ENCODE measurements around the gene SERPINA5.

The SERPINA5 gene

GRCh38 chr14:94542811-94543440 lies 38.3 kb upstream of the SERPINA5 start:
- TF ChIP-seq TCF12 (IDR thresholded peaks at IDR 0.05; ENCODE audit: low read depth): no peak
- no peak for TF ChIP-seq MAX (IDR thresholded peaks at IDR 0.05)
- TF ChIP-seq TAF1 (IDR thresholded peaks at IDR 0.05; ENCODE audit: low read depth): no peak
- no peak for TF ChIP-seq YY1 (IDR thresholded peaks at IDR 0.05; ENCODE audit: low read depth)
- no peak for TF ChIP-seq CEBPB (IDR thresholded peaks at IDR 0.05)
- no peak for TF ChIP-seq CREB1 (IDR thresholded peaks at IDR 0.05; ENCODE audit: low read depth)
- no peak for TF ChIP-seq ZBTB7A (IDR thresholded peaks at IDR 0.05; ENCODE audit: low read depth)
- TF ChIP-seq EGR1 (IDR thresholded peaks at IDR 0.05): no peak
- TF ChIP-seq, protein P1, sequence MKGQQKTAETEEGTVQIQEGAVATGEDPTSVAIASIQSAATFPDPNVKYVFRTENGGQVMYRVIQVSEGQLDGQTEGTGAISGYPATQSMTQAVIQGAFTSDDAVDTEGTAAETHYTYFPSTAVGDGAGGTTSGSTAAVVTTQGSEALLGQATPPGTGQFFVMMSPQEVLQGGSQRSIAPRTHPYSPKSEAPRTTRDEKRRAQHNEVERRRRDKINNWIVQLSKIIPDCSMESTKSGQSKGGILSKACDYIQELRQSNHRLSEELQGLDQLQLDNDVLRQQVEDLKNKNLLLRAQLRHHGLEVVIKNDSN (IDR thresholded peaks at IDR 0.05): no peak
- no peak for TF ChIP-seq NFIC (IDR thresholded peaks at IDR 0.05)
- TF ChIP-seq RAD21 (IDR thresholded peaks at IDR 0.05; ENCODE audit: low read depth): no peak

GRCh38 chr14:94543449-94544124 lies 37.6 kb upstream of the SERPINA5 start:
- TF ChIP-seq MAX (IDR thresholded peaks at IDR 0.05) (no peak), NFIC (IDR thresholded peaks at IDR 0.05) (no peak), CEBPB (IDR thresholded peaks at IDR 0.05) (no peak), FOXM1 (IDR thresholded peaks at IDR 0.05; ENCODE audit: borderline replicate concordance, low read depth) (no peak), TEAD4 (IDR thresholded peaks at IDR 0.05) (no peak), TAF1 (IDR thresholded peaks at IDR 0.05; ENCODE audit: low read depth) (no peak), YY1 (IDR thresholded peaks at IDR 0.05; ENCODE audit: low read depth) (no peak), EGR1 (IDR thresholded peaks at IDR 0.05) (no peak)
- TF ChIP-seq, protein P1 (IDR thresholded peaks at IDR 0.05): no peak

DNA sequence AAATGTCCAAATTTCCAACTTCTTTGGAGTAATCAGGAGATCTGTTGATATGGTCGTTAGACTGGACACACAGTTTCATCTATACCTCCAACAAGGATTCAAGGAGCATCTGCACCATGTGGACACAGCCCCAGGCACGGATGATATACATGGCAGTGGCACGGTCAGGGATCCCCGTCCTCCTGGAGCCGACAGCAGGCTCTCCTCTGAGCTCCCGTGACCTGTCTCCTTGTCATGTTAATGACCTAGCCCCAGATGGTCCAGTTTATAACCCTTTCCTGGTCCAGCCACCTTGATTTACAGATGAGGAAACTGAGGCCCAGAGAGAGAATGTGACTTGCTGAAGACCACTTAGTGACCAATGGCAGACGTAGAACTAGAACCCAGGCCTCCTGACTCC lies 36.5 kb upstream of the SERPINA5 start:
- no peak for TF ChIP-seq FOXM1 (IDR thresholded peaks at IDR 0.05; ENCODE audit: borderline replicate concordance, low read depth)
- TF ChIP-seq, protein P1 (IDR thresholded peaks at IDR 0.05): no peak
- no peak for TF ChIP-seq CREB1 (IDR thresholded peaks at IDR 0.05; ENCODE audit: low read depth)
- TF ChIP-seq YY1 (IDR thresholded peaks at IDR 0.05; ENCODE audit: low read depth): no peak
- no peak for TF ChIP-seq ZBTB7A (IDR thresholded peaks at IDR 0.05; ENCODE audit: low read depth)
- no peak for TF ChIP-seq NFIC (IDR thresholded peaks at IDR 0.05)
- TF ChIP-seq, protein P2, sequence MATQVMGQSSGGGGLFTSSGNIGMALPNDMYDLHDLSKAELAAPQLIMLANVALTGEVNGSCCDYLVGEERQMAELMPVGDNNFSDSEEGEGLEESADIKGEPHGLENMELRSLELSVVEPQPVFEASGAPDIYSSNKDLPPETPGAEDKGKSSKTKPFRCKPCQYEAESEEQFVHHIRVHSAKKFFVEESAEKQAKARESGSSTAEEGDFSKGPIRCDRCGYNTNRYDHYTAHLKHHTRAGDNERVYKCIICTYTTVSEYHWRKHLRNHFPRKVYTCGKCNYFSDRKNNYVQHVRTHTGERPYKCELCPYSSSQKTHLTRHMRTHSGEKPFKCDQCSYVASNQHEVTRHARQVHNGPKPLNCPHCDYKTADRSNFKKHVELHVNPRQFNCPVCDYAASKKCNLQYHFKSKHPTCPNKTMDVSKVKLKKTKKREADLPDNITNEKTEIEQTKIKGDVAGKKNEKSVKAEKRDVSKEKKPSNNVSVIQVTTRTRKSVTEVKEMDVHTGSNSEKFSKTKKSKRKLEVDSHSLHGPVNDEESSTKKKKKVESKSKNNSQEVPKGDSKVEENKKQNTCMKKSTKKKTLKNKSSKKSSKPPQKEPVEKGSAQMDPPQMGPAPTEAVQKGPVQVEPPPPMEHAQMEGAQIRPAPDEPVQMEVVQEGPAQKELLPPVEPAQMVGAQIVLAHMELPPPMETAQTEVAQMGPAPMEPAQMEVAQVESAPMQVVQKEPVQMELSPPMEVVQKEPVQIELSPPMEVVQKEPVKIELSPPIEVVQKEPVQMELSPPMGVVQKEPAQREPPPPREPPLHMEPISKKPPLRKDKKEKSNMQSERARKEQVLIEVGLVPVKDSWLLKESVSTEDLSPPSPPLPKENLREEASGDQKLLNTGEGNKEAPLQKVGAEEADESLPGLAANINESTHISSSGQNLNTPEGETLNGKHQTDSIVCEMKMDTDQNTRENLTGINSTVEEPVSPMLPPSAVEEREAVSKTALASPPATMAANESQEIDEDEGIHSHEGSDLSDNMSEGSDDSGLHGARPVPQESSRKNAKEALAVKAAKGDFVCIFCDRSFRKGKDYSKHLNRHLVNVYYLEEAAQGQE (IDR thresholded peaks at IDR 0.05; ENCODE audit: low read depth): no peak

DNA sequence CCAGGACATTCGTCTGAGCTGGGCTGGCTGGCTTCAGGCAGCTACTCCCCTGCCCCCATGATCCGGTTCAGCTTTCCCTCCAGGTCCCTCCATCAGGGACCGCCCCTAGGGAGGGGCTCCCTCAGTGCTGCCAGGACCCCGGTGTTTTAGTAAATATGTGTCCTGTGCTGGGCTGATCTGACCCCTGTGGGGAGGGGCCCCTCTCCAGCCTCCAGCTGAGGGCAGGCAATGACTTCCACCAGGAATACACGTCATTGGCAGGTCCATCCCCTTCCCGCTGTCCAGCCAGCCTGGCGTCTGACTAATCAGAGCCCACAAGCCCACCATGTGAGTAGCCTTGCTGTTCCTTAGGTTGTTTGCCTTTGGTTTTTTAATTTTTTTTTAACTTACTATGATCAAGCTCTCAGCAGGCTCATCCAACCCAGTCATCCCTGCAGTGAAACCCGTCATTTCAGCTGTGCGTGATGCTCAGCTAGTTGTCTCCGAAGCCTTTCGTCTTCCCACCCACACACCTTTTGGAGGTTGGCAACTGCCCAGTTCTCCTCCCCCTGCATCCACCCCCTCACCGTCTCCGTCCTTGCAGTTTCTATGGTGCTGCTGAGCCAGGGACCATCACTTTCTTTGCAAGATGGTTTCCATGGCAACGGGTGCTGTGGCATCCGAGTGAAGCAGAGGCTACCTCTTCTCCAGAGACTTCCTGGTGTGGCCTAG lies 35.9 kb upstream of the SERPINA5 start:
- TF ChIP-seq, protein P2 (IDR thresholded peaks at IDR 0.05; ENCODE audit: low read depth): no peak
- TF ChIP-seq CREB1 (IDR thresholded peaks at IDR 0.05; ENCODE audit: low read depth) (no peak), TEAD4 (IDR thresholded peaks at IDR 0.05) (no peak), EP300 (IDR thresholded peaks at IDR 0.05; ENCODE audit: borderline replicate concordance) (no peak), NFIC (IDR thresholded peaks at IDR 0.05) (no peak), YY1 (IDR thresholded peaks at IDR 0.05; ENCODE audit: low read depth) (no peak), ZBTB7A (IDR thresholded peaks at IDR 0.05; ENCODE audit: low read depth) (no peak), TAF1 (IDR thresholded peaks at IDR 0.05; ENCODE audit: low read depth) (no peak), CEBPB (IDR thresholded peaks at IDR 0.05) (no peak), EGR1 (IDR thresholded peaks at IDR 0.05) (no peak), TCF12 (IDR thresholded peaks at IDR 0.05; ENCODE audit: low read depth) (no peak), RAD21 (IDR thresholded peaks at IDR 0.05; ENCODE audit: low read depth) (no peak), FOXM1 (IDR thresholded peaks at IDR 0.05; ENCODE audit: borderline replicate concordance, low read depth) (no peak)
- TF ChIP-seq, protein P1 (IDR thresholded peaks at IDR 0.05): no peak

Data from Ishikawa (cell line).